ENCODE results near the gene HERC3.

The HERC3 gene

DNA sequence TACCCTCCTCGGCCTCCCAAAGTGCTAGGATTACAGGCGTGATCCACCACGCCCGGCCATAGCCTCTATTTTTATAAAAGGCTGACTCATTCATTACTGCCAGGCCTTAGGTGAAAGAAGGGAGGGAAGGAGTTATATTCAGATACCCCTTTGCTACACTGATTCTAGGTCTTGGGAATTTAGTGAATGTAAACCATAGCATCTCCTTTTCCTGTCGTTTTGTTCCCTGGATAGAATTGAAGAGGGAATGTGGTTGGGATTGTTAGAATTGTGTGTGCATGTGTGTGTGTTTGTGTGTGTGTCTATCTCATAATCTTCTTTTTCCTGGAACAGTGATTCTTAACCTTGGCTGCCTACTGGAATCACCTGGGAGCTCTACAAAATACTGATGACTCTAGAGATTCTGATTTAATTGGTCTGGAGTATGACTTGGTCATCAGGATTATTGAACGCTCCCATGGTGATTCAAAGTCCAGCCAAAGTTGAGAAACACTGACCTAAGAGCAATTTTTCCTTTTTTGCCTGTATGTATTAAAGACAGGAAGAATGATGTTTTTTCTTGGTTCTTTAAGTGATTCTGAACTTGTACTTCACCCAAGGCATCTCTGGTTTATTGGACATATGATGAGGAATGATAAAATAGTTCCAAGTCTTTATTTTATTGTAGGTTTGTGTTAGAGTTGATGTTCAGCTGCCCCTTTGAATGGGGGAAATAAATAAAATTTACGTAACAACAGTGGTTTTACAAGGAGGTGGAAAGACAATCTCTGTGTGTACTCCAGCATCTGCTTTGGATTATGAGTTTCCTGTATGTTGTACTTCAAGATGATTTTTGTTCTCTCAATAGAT, 68.4 kb downstream of the HERC3 start:
- DNase-seq (ENCODE audit: low read depth) = peak; percentile 46

DNA sequence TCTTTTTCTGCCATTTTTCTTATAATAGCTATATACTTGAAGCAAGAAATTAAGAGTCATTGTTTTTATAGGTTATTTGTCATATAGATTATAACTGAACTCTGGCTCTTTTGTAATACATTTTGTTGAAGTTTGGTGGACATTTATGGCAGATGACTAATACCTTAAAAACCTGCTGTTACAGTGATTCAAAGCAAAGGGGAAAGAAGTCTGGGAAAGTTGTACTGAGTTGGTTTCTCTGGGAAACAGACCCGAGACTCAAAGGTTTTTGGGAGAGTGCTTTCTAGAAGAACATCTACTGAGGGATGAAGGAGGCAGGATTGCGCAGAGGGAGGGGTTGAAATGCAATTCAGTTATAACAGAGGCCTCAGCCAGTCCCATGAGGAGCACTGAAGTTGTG, 69.5 kb downstream of the HERC3 start:
- peak; percentile 87 for DNase-seq (ENCODE audit: low read depth)

DNA sequence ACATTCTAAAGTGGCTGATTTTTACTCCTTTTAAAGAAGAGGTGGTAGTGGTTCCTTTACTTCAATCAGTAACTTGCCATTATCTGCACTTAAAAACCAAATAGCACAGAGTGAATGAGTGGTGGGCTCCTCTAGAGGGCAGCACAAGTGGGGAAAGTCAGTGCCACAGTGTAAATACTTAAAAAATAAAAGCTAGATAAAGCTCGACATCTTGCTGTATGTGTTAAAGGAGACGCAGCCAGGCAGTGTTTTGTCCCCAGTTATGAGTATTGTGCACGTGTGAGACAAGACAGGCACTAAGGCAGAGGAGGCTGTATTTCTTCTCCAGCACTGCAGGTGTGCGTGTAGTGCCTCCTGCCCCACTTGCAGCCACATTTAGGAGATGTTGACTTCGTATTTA, 80.7 kb downstream of the HERC3 start:
- DNase-seq (ENCODE audit: low read depth) = peak; percentile 60

DNA sequence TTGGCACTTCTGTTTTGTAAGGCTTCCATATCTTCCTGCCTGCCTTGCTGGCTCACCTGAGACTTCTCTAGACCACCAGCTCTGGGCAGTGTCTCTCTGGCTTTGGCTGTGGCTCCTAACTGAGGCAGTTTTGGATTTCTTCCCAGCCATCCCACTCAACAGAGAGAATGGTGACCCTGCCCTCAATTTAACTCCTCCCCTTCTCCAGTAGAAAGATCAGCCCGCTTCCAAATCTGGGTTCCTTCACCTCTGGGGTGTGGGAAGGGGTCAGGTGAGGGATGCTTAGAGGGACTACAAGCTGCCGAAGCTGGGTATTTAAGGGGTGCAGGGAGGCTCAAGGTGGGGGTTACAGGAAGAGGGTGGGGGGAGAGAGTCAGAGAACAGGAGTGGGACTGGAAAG, 81.6 kb downstream of the HERC3 start:
- no peak for DNase-seq (ENCODE audit: low read depth)

DNA sequence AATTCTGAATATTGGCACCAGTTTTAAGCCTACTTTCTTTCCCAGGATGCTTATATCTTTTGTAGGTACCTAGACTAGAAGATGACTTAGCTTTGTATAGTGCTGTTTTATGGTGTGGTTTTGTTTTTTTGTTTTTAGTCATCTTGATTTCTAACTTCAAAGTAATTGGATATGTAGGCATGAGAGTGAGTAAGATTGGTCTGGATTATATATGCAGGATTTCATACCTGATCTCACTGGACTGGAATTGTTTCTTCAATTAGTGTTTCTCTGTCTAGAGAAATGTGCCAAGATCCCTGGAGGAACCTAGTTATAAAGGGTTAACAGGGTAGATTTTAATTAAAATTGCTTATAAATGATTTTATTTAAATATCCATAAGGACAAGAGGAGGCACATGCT, 82.3 kb downstream of the HERC3 start:
- peak; percentile 54 for DNase-seq (ENCODE audit: low read depth)

DNA sequence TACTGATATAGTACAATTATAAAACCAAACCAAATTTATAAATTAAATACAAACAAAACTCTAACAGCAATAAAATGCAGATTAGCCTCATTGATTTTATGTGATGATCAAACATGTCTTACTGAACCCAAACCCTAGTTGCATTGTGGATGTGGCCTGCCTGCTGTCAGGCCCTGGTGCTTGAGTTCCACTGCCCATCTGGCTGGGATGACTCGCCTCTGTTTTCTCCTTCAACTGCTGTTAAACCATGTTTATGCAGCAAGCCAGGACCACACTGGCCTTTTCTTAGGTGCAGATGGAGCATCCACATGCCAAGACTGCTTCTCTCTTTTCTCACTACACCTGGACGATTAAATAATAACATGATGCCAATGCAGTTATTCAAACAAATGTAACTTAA, 82.7 kb downstream of the HERC3 start:
- DNase-seq (ENCODE audit: low read depth) = peak; percentile 59

DNA sequence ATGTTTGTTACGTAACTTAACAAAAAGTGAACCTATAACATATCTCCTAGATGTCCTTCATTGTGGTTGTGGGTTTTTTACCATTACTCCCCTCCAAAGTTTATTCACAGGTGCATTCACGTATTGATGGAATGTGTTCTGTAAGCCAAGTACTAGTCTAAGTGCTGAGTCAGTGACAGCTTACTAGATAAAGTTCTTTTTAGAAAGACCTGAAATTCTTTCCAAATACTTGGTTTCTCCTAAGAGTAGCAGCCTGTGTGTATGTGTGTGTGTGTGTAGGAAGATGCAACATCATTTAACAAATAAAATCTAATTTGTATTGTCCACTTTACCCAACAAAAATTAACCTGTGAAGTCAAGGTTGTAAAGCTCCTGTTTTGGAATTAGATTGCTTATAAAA, 83.3 kb downstream of the HERC3 start:
- no peak for DNase-seq (ENCODE audit: low read depth)

DNA sequence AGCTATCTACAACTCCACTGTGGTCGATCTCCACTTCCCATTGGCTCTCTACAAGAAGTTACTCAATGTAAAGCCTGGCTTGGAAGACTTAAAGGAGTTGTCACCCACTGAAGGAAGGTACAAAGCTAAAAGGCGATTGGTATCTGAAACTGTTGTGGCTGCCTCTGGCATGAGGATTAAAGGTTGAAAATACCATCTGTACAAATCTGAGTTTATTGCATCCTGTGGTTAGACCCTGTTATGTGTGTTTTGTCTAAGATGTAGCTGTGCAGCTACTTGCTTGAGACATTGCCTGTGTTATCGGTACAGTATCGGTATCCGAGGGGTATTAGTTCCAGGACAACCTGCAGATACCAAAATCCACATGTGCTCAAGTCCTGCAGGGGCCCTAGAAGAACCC, 88.9 kb downstream of the HERC3 start:
- no peak for DNase-seq (ENCODE audit: low read depth)

DNA sequence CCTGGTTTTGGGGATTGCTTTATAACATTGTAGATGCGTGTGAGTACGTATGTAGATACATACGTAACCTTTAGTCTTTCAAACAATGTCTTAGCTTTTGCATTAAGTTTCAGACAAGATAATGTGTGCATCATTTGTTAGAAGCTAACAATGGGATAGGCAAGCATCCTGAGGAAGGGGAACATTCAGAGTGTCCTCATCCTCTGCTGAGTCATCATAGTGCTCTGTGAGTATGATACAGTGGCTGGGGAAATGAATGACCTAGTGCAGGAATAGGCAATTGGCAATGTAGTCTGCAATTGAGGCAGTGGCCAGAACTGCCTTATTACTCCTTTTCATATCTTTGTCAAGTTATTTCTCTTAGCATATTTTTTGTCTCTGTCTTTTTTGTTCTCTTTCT, 98.1 kb downstream of the HERC3 start:
- DNase-seq (ENCODE audit: low read depth) = peak; percentile 62

DNA sequence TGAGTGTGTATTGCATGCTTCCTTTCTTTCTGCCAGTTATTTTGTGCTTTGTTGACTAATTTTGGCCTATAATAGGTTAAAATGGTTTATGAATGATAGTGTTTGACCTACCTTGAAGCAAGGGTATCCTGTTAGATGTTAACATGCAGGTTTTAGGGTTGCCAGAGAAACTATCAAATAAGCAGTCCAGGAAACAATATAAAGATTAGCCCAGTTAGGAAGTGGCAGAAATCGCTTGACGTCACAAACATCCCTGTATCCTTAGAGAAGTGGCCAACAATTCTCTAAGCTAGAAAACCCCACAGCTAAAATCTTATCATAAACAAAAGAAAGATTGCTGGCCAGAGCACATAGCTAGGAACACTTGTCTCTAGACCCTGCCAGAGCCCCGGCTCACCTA, 101.5 kb downstream of the HERC3 start:
- DNase-seq (ENCODE audit: low read depth) = no peak

DNA sequence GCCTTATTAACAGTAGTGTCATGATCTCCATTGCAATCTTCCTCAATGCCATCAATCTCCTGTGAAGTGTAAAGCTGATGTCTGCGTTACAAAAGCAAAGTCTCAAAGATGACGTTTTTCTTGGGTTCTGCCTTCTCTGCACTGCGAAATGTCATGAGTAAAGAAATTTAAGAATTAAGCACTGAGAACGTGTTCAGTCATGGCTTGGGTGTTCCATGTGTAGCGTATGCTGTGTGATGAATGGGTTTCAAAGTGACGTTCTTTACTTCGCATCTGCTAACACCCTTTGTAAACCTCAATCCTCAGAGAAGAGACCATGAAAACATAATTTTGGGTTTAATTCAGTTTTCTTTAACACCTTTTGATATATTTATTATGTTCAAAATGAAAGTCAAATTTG, 104.3 kb downstream of the HERC3 start:
- DNase-seq (ENCODE audit: low read depth) = no peak

DNA sequence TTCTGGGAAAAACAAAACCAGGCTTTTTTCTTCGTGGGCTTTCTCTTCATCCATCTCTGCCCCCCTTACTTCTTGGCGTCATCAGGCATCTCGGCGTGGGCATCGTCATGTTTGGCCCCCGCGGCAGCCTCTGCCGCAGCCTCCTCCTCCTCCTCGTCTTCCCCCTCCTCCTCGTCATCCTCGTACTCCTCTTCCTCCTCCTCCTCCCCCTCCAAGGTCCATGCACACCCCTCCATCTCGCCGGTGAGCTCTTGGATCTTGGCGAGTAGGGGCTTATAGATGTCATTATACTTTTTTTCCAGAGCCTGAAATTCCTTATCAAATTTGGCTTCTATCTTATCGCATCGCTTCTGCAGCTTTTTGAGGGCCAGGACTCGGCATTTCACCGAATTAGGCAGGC, 104.9 kb downstream of the HERC3 start:
- DNase-seq (ENCODE audit: low read depth) = peak; percentile 35

DNA sequence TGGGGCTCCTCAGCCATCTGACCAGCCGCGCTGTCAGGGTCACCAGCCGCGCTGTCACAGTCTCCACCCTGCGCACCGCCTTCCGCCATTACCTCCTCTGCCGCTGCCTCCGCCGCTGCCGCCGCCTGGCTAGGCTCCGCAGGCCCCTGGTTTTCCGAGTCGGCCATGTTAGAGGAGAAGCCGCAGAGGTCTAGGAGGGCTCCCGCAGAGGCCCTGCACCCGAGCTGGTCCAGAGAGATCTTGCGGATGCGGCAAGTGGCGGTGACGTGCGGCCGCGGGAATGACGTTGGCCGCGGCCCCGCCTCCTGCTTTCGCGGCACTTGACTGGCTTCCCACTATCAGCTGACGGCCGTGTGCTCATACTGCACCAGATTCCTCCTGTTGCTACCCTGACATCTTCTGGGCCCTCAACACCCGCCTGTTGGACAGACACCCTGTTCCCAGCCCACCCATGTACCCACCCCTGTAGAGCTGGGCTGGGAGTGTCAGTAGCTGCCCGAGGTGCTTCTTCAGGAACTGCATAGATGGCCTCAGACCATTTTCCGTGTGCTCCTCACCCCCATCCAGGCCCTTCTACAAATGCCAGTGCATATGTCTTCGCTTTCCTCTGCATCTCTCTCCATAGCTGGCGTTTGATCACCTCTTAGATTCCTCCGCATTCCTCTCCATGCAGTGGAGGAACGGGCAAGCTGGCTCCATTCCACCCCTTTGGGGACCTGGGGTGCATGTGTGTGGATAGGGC, 105.5 kb downstream of the HERC3 start, which contains the start of gene NAP1L5:
Gene NAP1L5 (minus strand): TSS at position 242 of the 742 bp plus-strand sequence. CDS start 75 bp downstream, at position 167.
- peak; percentile 63 for DNase-seq (ENCODE audit: low read depth)

DNA sequence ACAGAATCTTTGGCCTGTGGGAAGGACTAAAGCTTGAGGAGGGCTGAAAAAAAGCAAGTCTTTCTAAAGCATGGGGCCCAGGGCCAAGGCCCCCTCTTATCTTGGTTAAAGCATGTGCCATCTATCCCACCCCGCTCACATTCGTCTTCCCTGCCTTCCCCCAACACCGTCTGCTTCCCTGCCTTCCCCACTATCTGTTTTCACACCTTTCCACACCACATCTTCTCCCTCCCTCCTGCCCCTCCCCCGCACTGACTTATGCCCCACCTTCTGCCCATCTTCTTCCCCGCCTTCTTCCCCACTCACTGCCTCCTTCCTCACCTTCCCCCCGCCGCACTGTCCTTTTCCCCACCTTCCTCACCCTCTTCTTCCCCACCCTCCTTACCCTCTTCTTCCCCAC, 106.2 kb downstream of the HERC3 start:
- no peak for DNase-seq (ENCODE audit: low read depth)

DNA sequence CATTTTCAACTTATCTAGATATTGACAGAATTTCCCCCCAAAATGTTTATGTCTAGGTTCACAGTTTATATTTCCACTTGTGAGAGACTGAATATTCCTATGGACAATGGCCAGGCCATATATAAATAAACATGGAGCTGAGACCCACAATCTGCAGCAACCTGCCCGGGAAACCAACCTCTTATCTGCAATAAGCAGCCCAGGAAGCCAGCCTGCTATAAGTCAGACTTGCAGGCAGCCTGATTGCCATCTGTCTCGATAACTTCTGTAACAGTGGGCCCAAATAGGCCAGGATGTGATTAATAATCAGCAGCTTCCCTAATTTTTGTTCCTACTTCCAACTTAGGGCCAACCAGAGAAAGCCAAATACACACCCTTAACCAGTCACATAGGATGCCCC, 110.5 kb downstream of the HERC3 start:
- DNase-seq (ENCODE audit: low read depth) = no peak

DNA sequence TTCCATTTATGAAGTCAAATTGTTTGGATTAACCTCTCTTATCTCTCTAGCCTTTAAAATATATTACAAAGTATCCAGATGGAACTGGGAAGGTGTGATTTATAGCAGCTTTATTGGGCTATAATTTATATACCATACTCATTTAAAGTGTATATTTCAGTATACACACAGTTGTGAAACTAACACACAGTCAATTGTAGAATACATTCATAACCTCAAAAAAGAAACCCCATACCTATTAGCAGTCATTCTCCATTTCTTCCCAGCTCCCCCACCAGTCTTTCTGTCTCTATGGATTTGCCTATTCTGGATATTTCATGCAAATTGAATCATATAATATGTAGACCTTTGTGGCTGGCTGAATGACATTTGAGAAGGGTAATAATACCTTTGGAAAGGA, 112.9 kb downstream of the HERC3 start:
- DNase-seq (ENCODE audit: low read depth) = no peak

DNA sequence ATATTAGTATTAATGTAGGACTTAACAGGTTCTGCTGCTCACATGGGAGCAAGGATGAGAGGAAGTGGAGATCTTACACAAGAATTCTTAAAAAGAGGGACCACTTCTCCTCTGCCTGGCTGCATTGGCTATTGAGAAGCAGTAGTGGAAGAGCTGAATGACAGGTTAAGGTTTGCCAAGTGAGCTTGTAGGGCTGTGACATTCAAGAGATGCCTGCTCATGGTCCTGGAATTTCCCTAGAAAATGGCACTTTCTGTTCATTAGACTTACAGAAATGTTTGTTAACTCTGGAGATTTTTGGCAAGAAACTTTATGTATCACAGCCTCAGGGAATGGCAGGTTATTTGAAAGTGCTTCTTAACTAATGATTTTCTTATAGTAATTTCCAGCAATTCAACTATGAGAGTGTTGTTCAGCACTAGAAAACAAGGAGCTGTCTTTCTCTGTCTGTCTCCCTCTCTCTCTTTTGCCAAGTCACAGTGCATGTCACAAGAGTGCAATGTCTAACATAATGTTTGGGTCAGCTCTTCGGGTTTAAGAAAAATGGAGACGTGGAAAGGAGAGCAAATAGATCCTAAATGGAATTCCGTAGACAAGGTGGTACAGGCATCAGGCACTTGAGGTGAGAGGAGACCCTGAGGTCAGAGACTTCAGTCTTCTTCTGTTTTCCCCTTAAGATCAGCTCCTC, 113.7 kb downstream of the HERC3 start:
- peak; percentile 30 for DNase-seq (ENCODE audit: low read depth)

DNA sequence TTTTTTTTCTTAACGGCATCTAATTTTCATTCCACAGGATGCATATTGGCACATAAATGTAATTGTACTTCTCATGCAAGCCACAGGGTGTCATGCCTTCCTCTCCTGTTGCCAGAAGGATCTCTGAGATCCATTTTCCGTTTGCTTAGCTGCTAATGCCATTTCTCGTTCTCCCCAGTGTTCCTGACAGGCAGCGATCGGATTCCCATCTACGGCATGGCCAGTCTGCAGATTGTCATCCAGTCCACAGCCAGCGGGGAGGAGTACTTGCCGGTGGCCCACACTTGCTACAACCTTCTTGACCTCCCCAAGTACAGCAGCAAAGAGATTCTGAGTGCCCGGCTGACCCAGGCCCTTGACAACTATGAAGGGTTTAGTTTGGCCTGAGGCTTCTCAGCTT, 114.3 kb downstream of the HERC3 start:
- peak; percentile 57 for DNase-seq (ENCODE audit: low read depth)

DNA sequence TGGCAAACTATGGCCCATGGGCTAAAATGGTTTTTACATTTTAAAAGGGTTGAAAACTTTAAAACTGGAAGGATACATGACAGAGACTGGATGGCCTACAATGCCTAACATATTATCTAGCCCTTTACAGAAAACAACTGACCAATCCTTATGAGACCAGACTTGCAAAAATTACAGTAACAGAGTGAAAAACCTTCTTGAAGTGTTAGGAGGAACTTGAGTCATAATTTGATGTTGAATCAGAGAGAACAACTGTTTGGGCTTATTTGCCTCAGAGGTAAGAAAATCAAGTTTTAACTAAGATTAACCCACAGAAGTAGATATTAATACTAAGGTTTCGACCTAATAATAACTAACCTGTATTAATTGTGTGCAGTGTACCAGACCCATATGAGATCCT, 117.7 kb downstream of the HERC3 start:
- DNase-seq (ENCODE audit: low read depth) = no peak

DNA sequence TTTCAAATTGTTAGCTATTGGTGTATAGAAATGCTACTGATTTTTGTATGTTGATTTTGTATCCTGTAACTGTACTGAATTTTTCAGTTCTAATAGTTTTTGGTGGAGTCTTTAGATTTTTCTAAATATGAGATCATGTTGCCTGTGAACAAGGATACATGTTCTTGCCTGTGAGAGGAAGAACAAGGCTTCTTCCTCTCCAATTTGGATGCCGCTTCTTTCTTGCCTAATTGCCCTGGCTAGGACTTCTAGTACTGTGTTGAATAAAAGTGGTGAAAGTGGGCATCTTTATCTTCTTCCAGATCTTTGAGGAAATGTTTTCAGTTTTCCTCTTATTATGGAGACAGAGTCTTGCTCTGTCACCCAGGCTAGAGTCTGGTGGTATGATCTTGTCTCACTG, 121.5 kb downstream of the HERC3 start:
- no peak for DNase-seq (ENCODE audit: low read depth)

DNA sequence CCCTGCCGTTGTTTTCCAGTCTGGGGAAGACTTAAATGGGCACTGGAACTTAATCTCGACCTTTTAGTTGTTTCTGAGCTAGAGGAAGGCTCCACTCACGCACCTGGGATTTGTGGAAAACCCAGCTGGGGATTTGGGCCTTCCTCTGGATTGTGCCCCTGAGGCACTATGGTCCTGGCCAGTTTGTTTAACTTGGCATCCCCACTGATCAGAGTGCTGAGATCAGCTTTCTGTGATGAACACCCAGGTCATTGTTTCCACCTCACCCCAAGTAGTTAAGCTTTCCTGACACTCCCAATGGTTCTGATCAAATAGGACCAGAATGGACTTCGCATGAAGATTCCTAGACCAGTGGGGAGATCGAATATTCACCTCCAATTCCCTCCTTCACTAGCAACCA, 125.8 kb downstream of the HERC3 start:
- no peak for DNase-seq (ENCODE audit: low read depth)

DNA sequence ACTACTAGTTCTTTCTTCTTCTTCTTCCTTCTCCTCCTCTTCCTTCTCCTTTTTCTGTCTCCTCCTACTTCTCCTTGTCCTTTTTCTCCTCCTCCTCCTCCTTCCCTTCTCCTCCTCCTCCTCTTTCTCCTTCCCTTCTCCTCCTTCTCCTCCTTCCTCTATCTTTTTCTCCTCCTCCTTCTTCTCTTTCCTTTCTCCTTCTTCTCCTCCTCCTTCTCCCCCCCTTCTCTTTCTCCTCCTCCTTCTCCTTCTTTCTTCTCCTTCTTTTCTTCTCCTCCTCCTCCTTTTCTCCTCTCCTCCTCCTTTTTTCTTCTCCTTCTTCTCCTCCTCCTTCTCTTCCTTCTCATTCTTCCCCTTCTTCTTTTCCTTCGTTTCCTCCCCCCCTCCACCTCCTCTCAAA, 127.1 kb downstream of the HERC3 start:
- no peak for DNase-seq (ENCODE audit: low read depth)
